ENCODE data around the gene SPI1.

Gene SPI1

GRCh38 chr11:47356129-47356997 is 22.0 kb downstream of the SPI1 start:
- no peak overlapping the region for H3K27ac Mint-ChIP-seq
- TF ChIP-seq CTCF (IDR thresholded peaks at IDR 0.05), result no peak
- no peaks in the 10 kb centered on the region for H3K36me3 Mint-ChIP-seq (ENCODE audit: low read depth)
- no peaks in the 10 kb centered on the region for H3K9me3 Mint-ChIP-seq
- H3K27me3 Mint-ChIP-seq (ENCODE audit: low read depth, poor library complexity), result peaks cover 8% of the 10 kb centered on the region
- H3K4me1 Mint-ChIP-seq, result peaks cover 11% of the 10 kb centered on the region
- DNase-seq, result no peak
- H3K4me3 Mint-ChIP-seq, result no peak overlapping the region

GRCh38 chr11:47355283-47356128 is 22.8 kb downstream of the SPI1 start:
- H3K36me3 Mint-ChIP-seq (ENCODE audit: low read depth), result no peaks in the 10 kb centered on the region
- peaks cover 17% of the 10 kb centered on the region for H3K4me1 Mint-ChIP-seq
- no peak overlapping the region for H3K27ac Mint-ChIP-seq
- peak; percentile 97 for DNase-seq
- peak; percentile 92 for TF ChIP-seq CTCF (IDR thresholded peaks at IDR 0.05)
- peak overlapping the region; percentile 79 for H3K4me3 Mint-ChIP-seq
- peaks cover 8% of the 10 kb centered on the region for H3K27me3 Mint-ChIP-seq (ENCODE audit: low read depth, poor library complexity)
- H3K9me3 Mint-ChIP-seq, result no peaks in the 10 kb centered on the region

- Mint-ChIP-seq H3K27me3 (ENCODE audit: low read depth, poor library complexity) (peaks cover 8% of the 10 kb centered on the region), H3K27ac (no peak overlapping the region), H3K4me3 (peak overlapping the region; percentile 79), H3K4me1 (peaks cover 17% of the 10 kb centered on the region), H3K36me3 (ENCODE audit: low read depth) (no peaks in the 10 kb centered on the region), H3K9me3 (no peaks in the 10 kb centered on the region)
- DNase-seq, result no peak
- no peak for TF ChIP-seq CTCF (IDR thresholded peaks at IDR 0.05)
These were observed 23.4 kb downstream of the SPI1 start for GRCh38 chr11:47354913-47355282.

- Mint-ChIP-seq H3K27me3 (ENCODE audit: low read depth, poor library complexity) (peaks cover 8% of the 10 kb centered on the region), H3K4me3 (peak overlapping the region; percentile 77), H3K4me1 (peaks cover 12% of the 10 kb centered on the region), H3K27ac (no peak overlapping the region), H3K36me3 (ENCODE audit: low read depth) (no peaks in the 10 kb centered on the region), H3K9me3 (no peaks in the 10 kb centered on the region)
- no peak for TF ChIP-seq CTCF (IDR thresholded peaks at IDR 0.05)
- no peak for DNase-seq
These were observed 24.2 kb downstream of the SPI1 start for GRCh38 chr11:47353978-47354774.

GRCh38 chr11:47352556-47352955 is 25.8 kb downstream of the SPI1 start, which contains the start of gene MYBPC3:
MYBPC3 (minus strand) TSS chr11:47352702; CDS start chr11:47352647, 55 bp downstream.
- Mint-ChIP-seq H3K4me3 (no peak within 1 kb of the TSS), H3K4me1 (peaks cover 11% of the 10 kb centered on the region), H3K36me3 (ENCODE audit: low read depth) (no peaks in the 10 kb centered on the region), H3K27ac (peak within 1 kb of the TSS; percentile 58), H3K9me3 (no peaks in the 10 kb centered on the region), H3K27me3 (ENCODE audit: low read depth, poor library complexity) (peaks cover 8% of the 10 kb centered on the region)
- DNase-seq, result no peak
- no peak for TF ChIP-seq CTCF (IDR thresholded peaks at IDR 0.05)

All from nephron progenitor cell (in vitro differentiated cells).